Measurements from ENCODE around the gene MYOM1.
"Not testable (repeated sequence)": the region's sequence is repeated elsewhere in the genome, so short reads cannot be mapped to it uniquely, and the experiment has no call there.

Gene MYOM1

GRCh38 chr18:3051718-3052410 is 167.9 kb downstream of the MYOM1 start:
- no peak for DNase-seq

DNA sequence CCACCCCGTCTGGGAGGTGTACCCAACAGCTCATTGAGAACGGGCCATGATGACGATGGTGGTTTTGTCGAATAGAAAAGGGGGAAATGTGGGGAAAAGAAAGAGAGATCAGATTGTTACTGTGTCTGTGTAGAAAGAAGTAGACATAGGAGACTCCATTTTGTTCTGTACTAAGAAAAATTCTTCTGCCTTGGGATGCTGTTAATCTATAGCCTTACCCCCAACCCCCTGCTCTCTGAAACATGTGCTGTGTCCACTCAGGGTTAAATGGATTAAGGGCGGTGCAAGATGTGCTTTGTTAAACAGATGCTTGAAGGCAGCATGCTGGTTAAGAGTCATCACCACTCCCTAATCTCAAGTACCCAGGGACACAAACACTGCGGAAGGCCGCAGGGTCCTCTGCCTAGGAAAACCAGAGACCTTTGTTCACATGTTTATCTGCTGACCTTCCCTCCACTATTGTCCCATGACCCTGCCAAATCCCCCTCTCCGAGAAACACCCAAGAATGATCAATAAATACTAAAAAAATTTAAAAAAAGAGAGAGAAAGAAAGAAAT is 169.8 kb downstream of the MYOM1 start:
- not testable (repeated sequence) for DNase-seq

DNA sequence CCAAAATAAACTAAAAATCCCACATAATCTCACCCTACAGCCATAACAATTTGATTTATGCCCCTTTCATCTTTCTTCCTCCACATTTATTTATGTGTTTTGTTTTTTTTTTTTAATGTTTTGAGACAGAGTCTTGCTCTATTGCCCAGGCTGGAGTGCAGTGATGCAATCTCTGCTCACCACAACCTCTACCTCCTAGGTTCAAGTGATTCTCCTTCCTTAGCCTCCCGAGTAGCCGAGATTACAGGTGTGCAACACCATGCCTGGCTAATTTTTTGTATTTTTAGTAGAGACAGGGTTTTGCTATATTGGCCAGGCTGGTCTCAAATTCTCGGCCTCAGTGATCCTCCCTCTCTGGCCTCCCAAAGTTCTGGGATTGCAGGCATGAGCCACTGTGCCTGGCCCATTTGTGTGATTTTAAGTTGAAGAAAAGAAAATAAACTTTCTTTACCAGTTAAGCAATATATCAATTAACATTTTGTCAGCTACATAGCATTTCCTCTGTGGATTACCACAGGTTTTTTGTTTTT is 170.9 kb downstream of the MYOM1 start:
- DNase-seq: no peak

DNA sequence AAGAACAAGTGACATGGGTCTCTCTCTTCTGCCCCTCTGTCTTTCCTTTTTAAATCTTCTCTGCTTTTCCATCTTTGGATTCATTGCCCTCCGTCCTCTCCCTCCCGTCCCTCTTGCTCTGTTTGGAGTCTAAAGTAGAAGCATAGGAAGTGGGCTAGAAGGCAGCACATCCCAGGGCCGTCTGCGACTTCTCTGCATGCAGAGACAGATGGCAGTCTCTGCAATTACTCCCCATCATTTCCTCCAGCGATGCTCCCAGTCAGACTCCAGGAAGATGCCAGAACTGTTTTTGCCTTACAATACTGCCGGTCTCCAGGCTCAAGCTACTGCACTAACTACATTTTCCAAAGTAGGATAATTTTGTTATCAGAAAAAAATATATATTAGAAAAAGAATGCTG is 171.6 kb downstream of the MYOM1 start:
- DNase-seq: no peak

- no peak for DNase-seq
Measured at GRCh38 chr18:3046216-3046808, 173.5 kb downstream of the MYOM1 start.

DNA sequence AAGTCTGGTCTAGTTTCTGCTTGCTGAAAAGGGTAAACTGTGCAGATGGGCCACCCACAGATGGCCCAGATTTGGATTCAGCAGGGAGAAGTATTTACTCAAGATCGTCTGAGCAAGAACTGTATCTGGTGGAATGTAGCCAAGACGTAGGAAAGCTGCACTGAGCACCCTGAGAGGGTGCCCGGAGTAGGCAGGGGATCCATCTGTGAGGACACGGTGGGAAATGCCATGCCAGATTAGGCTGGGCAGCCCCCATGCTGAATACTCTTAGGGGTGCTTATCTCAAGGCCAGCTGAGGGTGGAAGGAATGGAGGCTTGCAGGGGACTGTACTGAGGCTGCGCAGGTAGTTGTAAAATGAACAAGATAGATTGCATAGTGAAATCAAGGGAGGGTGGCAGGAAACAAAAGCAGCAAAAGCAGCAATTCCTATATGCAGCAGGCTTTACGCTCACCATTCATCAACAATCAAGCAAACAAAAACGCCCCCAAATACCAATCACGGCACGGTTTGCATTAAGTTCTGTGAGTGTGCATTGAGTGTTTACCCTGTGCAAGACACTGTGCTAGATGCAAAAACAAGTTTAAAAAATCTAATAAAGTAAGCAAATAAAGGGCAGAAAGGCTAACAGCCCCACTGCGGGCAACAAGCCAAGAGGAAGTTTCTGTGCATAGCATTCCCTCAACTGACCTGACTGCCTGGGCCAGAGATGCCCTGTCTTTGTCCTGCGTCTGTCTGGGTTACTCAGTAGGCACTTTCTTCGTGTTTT is 174.7 kb downstream of the MYOM1 start:
- no peak for DNase-seq

DNA sequence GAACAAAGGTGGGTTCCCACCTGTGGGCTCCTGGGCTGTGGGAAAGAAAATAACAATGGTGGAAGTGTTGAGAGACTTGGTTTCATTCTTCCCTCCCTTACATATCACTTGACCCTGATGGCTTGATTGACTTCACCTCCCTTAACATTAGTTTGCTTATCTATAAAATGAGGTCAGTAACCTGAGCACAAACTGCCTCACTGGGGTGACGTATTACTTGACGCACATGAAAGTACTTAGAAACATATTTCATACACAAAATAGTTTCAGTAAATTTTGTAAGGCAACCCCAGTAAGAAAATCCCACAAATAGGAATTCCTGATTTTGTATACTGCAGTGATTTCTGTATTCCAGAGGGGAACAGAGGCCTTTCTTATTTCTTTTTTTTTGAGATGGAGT is 177.4 kb downstream of the MYOM1 start:
- DNase-seq: no peak

GRCh38 chr18:3041843-3042242 is 177.9 kb downstream of the MYOM1 start:
- no peak for DNase-seq

DNA sequence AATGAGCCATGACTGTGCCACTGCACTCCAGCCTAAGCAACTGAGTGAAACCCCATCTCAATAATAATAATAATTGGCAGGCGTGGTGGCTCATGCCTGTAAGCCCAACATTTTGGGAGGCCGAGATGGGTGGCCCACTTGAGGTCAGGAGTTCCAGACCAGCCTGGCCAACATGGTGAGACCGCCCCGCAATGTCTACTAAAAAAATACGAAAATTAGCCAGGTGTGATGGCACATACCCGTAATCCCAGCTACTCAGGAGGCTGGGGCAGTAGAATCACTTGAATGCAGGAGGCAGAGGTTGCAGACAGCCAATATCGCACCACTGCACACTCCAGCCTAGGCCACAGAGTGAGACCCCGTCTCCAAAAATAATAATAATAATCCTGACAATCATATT is 178.9 kb downstream of the MYOM1 start:
- DNase-seq: no peak

DNA sequence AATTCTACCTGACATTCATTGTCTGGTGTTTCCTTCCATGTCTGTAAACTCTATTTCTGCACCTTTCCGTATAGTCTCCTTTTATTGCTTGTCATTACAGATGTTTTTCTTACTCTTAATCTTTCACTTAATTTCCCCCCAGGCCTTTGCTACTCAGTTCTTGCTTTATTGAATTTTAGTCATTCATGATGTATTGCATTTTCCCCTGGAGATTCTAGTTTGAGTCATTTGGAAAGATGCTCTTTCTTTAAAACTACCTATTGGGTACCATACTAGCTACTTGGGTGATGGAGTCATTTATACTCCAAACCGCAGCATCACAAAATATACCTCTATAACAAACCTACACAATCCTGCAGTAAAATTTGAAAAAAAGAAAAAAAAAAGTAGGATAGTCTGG is 179.6 kb downstream of the MYOM1 start:
- no peak for DNase-seq

- DNase-seq: no peak
Measured at GRCh38 chr18:3037423-3037915, 182.3 kb downstream of the MYOM1 start.

DNA sequence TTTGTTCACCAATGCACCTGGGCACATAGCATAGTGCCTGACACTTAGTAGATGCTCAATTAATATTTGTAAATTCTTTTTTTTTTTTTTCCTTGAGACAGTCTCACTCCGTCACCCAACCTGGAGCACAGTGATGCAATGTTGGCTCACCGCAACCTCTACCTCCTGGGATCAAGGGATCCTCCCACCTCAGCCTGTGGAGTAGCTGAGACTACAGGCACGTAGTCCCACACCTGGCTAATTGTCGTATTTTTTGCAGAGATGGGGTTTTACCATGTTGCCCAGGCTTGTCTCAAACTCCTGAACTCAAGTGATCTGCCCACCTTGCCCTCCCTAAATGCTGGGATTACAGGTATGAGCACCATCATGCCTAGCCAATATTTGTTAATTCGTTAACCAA is 183.7 kb downstream of the MYOM1 start:
- DNase-seq: no peak

DNA sequence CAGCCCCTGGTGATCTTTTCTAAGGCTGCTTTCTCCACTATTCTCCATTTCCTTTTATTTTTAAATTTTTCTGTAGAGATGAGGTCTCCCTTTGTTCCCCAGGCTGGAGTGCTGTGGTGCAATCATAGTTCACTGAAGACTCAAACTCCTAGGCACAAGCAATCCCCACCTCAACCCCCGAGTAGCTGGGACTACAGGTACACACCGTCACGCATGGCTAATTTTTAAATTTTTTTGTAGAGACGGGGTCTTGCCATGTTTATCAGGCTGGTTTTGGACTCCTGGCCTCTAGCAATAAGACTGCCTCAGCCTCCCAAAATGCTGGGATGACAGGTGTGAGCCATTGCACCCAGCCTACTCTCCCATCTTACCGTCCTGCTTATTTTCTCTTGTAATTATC is 184.1 kb downstream of the MYOM1 start:
- no peak for DNase-seq

GRCh38 chr18:3032721-3033120 is 187.0 kb downstream of the MYOM1 start:
- no peak for DNase-seq

- DNase-seq: no peak
Measured at GRCh38 chr18:3029215-3029952, 190.4 kb downstream of the MYOM1 start.

GRCh38 chr18:3028115-3028514 is 191.7 kb downstream of the MYOM1 start:
- DNase-seq: not testable (repeated sequence)

GRCh38 chr18:3027370-3027891 is 192.3 kb downstream of the MYOM1 start:
- DNase-seq: no peak

DNA sequence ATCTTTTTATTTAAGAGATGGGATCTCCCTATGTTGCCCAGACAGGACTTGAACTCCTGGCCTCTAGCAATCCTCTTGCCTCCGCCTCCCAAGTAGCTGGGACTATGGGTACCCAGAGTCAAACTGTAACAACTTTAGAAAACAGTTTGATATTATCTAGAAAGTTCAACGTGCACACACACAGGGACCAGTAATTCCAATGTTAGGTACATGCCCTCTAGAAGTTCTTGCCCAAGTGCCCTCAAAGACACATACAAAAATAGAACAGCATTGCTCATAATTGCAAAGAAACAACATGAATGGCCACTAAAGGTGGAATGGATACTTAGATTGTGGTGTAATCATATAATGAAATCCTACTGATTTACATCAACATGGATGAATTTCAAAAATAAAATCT is 194.2 kb downstream of the MYOM1 start:
- no peak for DNase-seq

GRCh38 chr18:3023603-3024002 is 196.2 kb downstream of the MYOM1 start:
- DNase-seq: not testable (repeated sequence)

Measured in SIG-M5 (cell line).